ENCODE measurements around the gene BATF. TPM values are rescaled to one million over a fixed set of nuclear protein-coding genes. Genes with fewer than 3 reads are reported as not detected.

The BATF gene
- total RNA-seq, 1 experiment from 2014 or later = 1.4 TPM

DNA sequence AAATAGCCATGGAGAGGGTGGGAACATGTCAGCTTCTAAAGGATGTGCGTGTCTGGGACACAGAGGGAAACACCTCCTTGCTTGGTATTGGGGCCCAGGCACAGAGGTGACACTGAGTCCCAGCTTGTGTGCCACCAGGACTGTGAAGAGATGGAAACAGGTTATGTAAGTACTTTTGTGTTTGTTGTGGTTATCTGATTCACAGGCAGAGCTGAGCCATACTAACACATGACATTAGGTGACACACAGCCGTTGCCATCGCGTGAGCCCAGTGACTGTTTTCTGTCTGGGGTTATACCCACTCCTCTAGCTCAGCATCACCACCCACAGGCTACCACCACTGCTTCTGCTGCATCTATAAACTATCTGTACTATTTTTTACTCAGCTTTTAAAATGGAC, 44.1 kb downstream of the BATF start:
- no peak for DNase-seq
- intact Hi-C loops (cut with micrococcal nuclease; ENCODE audit: unreplicated experiment) = loop anchor here (10.0 kb wide), 1 partner anchor 432 kb away; no protein-coding TSS in a partner anchor
- CTCF ChIA-PET = interaction anchor here (1.0 to 1.2 kb wide), 2 partner anchors 11 to 88 kb away, joined by 3 to 4 read pairs; no protein-coding TSS in a partner anchor
- Mint-ChIP-seq H3K4me1 (ENCODE audit: low read depth, unreplicated experiment) (peaks cover 20% of the 10 kb centered on the region), H3K36me3 (ENCODE audit: insufficient read depth, unreplicated experiment) (peaks cover 3% of the 10 kb centered on the region), H3K9me3 (ENCODE audit: low read depth, unreplicated experiment) (no peaks in the 10 kb centered on the region), H3K27me3 (ENCODE audit: unreplicated experiment) (peaks cover 21% of the 10 kb centered on the region), H3K4me3 (ENCODE audit: low read depth, unreplicated experiment) (no peak overlapping the region), H3K27ac (ENCODE audit: unreplicated experiment) (no peak overlapping the region)
- BruUV-seq (replicated peaks) = no TSS peak
- TF ChIP-seq, protein P1, sequence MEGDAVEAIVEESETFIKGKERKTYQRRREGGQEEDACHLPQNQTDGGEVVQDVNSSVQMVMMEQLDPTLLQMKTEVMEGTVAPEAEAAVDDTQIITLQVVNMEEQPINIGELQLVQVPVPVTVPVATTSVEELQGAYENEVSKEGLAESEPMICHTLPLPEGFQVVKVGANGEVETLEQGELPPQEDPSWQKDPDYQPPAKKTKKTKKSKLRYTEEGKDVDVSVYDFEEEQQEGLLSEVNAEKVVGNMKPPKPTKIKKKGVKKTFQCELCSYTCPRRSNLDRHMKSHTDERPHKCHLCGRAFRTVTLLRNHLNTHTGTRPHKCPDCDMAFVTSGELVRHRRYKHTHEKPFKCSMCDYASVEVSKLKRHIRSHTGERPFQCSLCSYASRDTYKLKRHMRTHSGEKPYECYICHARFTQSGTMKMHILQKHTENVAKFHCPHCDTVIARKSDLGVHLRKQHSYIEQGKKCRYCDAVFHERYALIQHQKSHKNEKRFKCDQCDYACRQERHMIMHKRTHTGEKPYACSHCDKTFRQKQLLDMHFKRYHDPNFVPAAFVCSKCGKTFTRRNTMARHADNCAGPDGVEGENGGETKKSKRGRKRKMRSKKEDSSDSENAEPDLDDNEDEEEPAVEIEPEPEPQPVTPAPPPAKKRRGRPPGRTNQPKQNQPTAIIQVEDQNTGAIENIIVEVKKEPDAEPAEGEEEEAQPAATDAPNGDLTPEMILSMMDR (IDR thresholded peaks at IDR 0.05; ENCODE audit: unreplicated experiment) = no peak

DNA sequence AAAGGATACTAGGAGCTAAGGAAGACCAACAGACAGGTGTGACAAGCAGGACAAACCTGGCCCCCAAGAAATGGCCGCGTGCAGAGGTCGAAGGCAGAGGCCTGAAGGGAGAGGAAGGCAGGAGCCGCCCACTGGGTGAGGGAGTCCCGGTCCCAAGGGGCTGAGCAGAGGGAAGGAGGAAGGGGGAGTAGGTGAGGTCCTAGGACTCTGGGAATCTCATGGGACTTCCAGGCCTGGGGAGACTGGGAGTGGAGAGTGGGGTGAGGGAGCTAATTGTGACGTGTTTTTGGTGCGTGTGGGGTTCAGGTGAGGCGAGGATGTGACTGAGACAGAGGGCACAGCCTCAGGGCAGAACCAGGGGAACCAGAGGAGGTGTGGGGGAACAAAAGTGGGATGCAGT, 44.5 kb downstream of the BATF start:
- intact Hi-C loops (cut with micrococcal nuclease; ENCODE audit: unreplicated experiment) = loop anchor here (10.0 kb wide), 1 partner anchor 432 kb away; no protein-coding TSS in a partner anchor
- no peak overlapping the region for H3K27ac Mint-ChIP-seq (ENCODE audit: unreplicated experiment)
- peaks cover 21% of the 10 kb centered on the region for H3K27me3 Mint-ChIP-seq (ENCODE audit: unreplicated experiment)
- no peak overlapping the region for H3K4me3 Mint-ChIP-seq (ENCODE audit: low read depth, unreplicated experiment)
- no peaks in the 10 kb centered on the region for H3K9me3 Mint-ChIP-seq (ENCODE audit: low read depth, unreplicated experiment)
- BruUV-seq (replicated peaks) = no TSS peak
- CTCF ChIA-PET = interaction anchor here (1.0 to 1.2 kb wide), 2 partner anchors 11 to 87 kb away, joined by 3 to 4 read pairs; no protein-coding TSS in a partner anchor
- H3K4me1 Mint-ChIP-seq (ENCODE audit: low read depth, unreplicated experiment) = peaks cover 23% of the 10 kb centered on the region
- H3K36me3 Mint-ChIP-seq (ENCODE audit: insufficient read depth, unreplicated experiment) = peaks cover 3% of the 10 kb centered on the region
- no peak for DNase-seq
- TF ChIP-seq, protein P1 (IDR thresholded peaks at IDR 0.05; ENCODE audit: unreplicated experiment) = no peak

DNA sequence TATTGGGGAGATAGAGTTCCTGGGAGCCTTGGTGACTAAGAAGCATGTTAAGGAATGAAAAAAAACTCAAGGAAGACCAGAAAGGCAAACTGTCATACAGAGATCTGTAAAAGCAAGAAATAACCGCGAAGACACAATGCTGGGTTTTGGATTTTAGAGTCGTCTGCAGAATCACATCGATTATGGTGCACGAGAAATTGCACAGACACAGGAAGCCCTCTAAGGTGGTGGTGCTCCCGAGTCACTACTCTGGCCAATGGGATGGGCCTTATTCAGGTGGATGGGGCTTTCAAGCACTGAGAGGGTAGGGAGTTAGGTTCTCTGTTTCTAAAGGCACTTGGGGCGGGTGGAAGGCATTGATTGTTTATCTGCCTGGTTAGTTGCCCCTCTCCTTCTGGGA, 45.9 kb downstream of the BATF start:
- Mint-ChIP-seq H3K9me3 (ENCODE audit: low read depth, unreplicated experiment) (no peaks in the 10 kb centered on the region), H3K27me3 (ENCODE audit: unreplicated experiment) (peaks cover 21% of the 10 kb centered on the region), H3K4me1 (ENCODE audit: low read depth, unreplicated experiment) (peaks cover 25% of the 10 kb centered on the region), H3K36me3 (ENCODE audit: insufficient read depth, unreplicated experiment) (peaks cover 3% of the 10 kb centered on the region), H3K4me3 (ENCODE audit: low read depth, unreplicated experiment) (no peak overlapping the region), H3K27ac (ENCODE audit: unreplicated experiment) (no peak overlapping the region)
- intact Hi-C loops (cut with micrococcal nuclease; ENCODE audit: unreplicated experiment) = loop anchor here (10.0 kb wide), 1 partner anchor 433 kb away; no protein-coding TSS in a partner anchor
- CTCF ChIA-PET = no interaction called here
- TF ChIP-seq, protein P1 (IDR thresholded peaks at IDR 0.05; ENCODE audit: unreplicated experiment) = no peak
- DNase-seq = no peak
- no TSS peak for BruUV-seq (replicated peaks)

DNA sequence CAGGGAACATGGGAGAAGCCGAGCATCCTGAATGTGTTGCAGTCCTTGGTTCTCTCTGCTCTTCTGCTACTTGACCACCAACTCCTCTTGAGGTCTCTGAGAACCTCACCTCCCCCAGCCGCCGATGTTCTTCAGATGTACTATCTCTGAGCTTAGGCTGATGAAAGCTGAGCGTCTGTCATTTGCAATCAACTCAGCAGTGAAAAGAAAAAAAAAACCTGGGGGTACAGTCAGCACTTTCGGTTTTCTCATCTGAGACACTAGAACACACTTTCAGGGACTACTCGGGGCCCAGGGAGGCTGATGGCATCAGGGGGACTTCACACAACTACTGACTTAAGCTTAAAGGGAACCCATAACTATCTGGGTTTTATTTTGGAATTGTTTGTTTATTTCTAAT, 46.5 kb downstream of the BATF start:
- DNase-seq = no peak
- CTCF ChIA-PET = no interaction called here
- H3K4me3 Mint-ChIP-seq (ENCODE audit: low read depth, unreplicated experiment) = no peak overlapping the region
- intact Hi-C loops (cut with micrococcal nuclease; ENCODE audit: unreplicated experiment) = loop anchor here (10.0 kb wide), 1 partner anchor 434 kb away; no protein-coding TSS in a partner anchor
- peaks cover 3% of the 10 kb centered on the region for H3K36me3 Mint-ChIP-seq (ENCODE audit: insufficient read depth, unreplicated experiment)
- peaks cover 25% of the 10 kb centered on the region for H3K4me1 Mint-ChIP-seq (ENCODE audit: low read depth, unreplicated experiment)
- peaks cover 21% of the 10 kb centered on the region for H3K27me3 Mint-ChIP-seq (ENCODE audit: unreplicated experiment)
- no peak overlapping the region for H3K27ac Mint-ChIP-seq (ENCODE audit: unreplicated experiment)
- BruUV-seq (replicated peaks) = no TSS peak
- TF ChIP-seq, protein P1 (IDR thresholded peaks at IDR 0.05; ENCODE audit: unreplicated experiment) = no peak
- no peaks in the 10 kb centered on the region for H3K9me3 Mint-ChIP-seq (ENCODE audit: low read depth, unreplicated experiment)

All from Calu3 (cell line).